Epithelial cell of prostate (primary cell): ENCODE results near the gene ZDHHC18.
"Not testable (repeated sequence)": the region's sequence is repeated elsewhere in the genome, so short reads cannot be mapped to it uniquely, and the experiment has no call there.

Experiments used
- DNase-seq: peaks from one replicate; pipeline ENCODE4 v3.0.0-alpha.2; 2011; ENCODE audit warnings: low read depth, low spot score
- H3K27ac ChIP-seq: fragments of 450-650 bp; 2 replicates; pipeline ENCODE4 v1.5.1; 2017; ENCODE audit warnings: mild to moderate bottlenecking

ZDHHC18 gene

DNA sequence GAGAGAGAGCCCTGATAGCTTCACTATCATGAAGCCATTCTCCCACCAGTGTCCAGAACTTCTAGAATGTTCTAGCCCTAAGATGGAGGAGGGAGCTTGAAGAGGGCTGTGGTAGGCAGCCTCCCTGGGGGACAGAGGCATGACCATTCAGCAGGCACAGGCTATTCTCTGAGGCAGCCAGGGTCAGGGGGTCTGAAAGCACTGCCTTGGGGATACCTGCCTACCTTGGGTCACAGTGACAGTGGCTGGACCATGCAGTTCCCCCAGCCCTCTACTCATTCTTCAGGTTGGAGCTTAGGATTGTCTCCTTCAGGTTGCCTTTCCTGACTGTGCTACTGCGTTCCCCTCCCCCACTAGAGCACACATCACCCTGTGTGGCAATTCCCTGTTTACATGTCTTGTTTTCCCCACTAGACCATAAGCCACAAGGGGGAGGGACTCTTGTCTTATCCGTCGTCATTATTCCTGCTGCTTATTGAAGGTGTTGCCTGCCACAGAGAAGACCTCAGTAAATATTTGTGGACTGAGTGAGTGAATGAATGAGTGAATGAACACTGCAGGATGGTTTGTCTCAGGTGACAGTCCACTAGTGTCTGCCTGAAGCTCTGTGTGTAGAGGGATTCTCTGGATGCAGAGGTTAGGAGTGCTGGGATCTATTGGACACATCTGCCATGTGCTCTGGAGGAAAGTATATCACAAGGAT lies 5.2 kb downstream of the ZDHHC18 start:
- no peak for DNase-seq
- no peak overlapping the region for H3K27ac ChIP-seq

DNA sequence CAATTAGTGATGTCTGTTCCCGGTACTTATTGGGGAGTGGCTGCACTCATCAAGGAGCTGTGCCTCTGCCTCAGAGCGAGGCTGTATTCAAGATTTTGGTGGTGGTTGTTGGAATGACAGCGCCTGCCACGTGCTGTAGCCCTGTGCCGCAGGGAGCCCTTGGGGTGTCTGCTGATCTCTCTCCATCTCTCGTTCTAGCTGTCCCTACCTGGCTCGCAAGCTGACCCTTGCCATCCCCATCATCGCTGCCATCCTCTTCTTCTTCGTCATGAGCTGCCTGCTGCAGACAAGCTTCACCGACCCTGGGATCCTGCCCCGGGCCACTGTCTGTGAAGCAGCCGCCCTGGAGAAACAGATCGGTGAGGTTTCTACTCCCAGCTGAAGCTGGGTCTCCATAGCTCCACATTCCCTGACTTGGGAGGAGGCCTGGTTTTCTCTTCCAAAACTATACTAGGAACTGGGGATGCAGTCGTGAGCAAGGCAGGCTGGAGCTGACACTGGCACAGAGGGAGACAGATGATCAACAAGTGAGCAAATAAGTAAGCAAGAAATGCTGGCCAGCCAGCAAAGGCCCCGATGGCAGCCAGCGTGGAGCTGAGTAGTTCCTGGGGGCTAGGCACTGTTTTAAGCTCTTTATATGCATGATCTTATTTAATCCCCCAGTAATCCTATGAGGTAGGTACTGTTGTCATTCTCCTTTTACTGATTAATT lies 5.9 kb downstream of the ZDHHC18 start:
- H3K27ac ChIP-seq: no peak overlapping the region

DNA sequence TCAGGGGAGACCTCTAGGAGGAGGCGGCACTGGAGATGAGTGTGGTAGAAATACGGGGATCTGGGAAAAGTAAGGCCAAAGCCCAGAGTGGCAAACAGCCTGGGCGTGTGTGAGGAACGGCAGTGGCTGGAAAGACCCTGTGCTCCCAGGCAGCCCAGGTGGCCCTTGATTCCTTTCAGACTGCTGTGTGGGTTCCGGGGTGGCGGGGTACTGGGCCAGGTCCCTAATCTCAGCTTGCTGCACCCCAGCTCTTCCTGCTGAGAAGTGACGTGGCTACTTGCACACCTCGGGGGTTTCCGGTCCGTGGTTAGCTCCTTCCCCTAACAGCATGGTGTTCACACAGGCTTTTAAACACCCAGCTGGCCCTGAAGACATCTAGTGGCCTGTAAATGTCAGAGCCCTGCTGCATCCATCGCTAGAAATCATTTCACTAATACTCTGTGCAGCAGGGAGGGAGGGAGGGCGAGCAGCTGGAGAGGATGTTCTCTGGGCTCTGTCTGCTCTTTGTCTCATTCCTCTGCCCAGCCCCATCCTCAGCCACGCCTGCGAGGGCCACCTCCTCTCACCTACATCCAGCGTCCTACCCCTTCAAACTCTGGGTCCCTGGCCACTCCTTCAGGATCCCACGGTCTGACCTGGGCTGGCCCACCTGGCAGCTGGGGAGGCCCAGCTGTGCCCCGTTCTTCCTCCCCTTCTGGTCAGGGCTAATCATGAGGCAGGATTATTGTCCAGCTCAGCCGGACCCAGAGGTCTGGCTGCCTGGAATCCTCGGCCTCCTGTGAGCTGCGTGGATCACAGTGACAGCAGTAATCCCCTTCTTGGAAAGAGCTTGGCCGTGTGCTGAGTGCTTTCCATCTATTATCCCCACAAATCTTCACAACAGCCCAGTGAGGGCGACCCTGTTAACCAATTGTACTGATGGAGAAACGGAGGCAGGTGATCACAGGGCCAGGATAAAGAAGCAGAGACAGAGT lies 7.2 kb downstream of the ZDHHC18 start:
- no peak overlapping the region for H3K27ac ChIP-seq
- DNase-seq: no peak

More for the DNA sequence above, 5.9 kb downstream of the ZDHHC18 start:
- no peak for DNase-seq

DNA sequence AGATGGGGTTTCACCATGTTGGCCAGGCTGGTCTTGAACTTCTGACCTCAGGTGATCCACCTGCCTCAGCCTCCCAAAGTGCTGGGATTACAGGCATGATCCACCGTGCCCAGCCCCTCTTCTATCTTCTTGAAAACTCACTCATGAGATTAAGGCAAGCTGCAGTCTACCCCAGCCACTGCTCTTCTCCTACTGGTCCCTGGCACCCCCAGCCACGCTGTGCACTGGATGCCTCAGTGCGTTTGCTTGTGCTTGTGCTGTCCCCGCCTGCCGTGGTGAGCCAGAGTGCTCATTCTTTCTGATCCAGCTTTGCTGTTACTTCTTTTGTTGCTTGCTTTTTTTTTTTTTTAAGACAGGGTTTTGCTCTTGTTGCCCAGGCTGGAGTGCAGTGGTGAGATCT lies 11.2 kb downstream of the ZDHHC18 start:
- H3K27ac ChIP-seq, DNase-seq: not testable (repeated sequence)

DNA sequence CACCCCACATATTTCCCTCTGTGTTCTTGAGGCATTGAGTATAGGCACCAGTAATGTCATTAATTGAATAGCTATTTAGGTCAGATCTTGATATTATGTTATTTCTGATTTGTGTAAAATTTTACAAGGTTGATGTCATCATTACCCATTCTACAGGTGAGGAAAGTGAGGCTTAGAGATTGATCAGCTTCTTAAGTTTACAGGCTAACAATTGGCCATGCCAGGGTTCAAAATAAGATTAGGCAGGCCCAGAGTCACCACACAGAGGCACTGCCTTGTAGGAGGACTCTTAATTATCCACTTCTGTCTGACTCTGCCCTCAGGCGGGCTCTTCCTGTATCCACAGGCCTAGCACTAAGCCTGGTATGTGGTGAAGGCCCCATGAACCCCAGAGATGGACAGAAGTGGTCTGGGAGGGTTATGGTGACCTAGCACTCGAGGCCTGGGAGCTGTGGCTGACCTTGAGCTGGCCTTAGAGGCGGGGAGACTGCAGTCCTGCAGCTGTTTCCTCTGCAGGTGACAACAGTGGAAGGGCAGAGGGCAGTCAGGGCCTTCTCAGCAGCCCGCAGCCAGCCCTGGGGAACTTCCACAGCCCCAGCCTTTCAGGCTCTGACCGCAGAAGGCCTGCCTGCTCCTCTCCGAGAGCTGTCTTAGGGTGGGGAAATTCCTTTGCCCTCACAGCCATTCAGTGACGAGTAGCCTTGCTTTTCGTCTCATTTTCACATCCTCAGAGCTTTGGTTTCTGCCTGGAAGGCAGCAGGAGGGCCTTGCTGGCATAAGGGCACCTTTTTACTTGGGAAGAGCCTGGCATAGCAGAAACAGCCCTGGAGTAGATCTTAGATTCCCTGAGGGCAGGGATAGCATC lies 12.2 kb downstream of the ZDHHC18 start:
- DNase-seq: no peak
- no peak overlapping the region for H3K27ac ChIP-seq

DNA sequence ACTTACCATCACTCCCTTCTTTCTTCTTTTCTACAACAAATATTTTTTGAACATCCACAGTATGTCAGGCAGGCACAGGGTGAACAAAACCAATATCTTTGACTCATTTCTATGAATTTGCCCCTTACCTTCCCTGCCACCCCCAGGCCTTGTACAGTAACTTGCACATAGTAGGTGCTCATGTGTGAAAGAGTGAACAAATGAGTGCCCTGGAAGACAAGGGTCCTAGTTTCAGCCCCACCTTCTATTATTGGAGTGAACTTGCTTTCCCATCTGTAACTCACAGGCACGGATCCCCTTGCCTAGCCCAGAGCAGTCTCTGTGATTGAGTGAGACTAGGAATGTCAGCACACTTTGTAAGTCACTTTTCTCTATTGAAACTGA lies 12.8 kb downstream of the ZDHHC18 start:
- H3K27ac ChIP-seq: no peak overlapping the region
- DNase-seq: no peak

DNA sequence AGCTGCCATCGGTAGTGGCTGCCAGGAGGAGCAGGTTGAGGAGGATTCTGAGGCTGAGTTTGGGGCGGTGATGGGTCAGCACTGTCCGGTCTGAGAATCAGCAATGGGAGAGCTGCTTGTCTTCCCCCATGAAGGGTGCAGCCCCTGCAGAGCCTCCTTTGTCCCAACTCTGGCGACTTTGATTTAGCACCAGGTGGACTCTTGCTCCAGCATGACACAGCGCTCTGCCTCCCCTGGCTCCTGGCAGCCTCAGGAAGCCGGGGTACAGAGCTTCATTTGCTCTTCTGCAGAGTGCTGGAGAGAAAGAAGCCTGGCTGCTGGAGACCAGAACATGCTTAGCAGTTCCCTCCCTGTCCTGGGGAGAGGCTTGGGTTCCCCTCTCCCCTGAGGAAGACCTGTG lies 13.3 kb downstream of the ZDHHC18 start:
- H3K27ac ChIP-seq: no peak overlapping the region
- DNase-seq: no peak

DNA sequence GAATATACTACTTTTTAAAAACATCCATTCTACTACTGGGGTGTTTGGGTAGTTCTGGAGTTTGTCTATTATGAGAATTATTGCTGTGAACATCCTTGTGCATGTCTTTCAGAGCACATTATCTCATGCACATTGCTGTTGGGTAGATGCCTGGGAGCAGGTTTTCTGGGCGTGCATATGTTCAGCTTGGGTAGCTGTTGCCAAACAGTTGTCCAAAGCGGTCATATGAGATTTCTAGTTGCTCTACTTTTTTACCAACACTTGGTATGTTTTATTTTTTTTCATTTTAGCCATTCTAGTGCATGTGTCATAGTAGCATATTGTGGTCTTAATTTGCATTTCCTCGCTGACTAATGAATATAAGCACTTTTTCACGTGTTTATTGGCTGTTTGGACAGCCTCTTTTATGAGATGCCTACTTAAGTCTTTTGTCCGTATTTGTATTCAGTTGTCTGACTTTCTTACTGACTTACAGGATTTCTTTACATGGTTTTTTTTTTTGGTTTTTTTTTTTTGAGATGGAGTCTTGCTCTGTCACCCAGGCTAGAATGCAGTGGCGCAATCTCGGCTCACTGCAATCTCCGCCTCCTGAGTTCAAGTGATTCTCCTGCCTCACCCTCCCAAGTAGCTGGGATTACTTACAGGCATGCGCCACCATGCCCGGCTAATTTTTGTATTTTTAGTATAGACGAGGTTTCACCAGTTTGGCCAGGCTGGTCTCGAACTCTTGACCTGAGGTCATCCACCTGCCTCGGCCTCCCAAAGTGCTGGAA lies 18.1 kb downstream of the ZDHHC18 start:
- no peak for DNase-seq
- H3K27ac ChIP-seq: no peak overlapping the region

DNA sequence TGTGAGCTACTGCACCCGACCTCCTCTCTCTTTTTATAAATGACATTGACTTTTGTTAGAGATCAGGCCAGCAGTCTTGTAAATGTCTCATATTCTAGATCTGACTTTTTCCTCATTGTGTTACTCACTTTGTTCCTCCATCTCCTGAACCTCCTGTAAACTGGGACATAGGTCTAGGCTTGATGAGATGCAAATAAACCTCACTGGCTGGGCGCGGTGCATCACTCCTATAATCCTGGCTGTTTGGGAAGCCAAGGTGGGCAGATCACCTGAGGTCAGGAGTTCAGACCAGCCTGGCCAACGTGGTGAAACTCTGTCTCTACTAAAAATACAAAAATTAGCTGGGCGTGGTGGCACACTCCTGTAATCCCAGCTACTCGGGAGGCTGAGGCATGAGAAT lies 21.3 kb downstream of the ZDHHC18 start:
- peak overlapping the region; percentile 99 for H3K27ac ChIP-seq
- DNase-seq: not testable (repeated sequence)

DNA sequence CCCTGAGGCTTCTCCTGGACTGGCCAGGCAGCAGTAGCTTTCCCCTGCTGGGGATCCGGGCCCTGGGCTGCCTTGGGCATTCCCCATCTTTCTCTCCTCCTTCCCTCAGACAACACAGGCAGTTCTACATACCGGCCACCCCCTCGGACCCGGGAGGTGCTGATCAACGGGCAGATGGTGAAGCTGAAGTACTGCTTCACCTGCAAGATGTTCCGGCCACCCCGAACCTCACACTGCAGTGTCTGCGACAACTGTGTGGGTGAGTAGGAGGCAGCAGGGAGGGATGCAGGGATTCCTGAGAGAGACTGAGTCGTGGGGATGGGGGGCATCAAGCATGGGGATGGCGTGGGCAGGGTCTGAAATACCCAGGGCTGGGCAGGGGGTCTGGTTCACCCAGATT lies 22.0 kb downstream of the ZDHHC18 start:
- peak overlapping the region; percentile 99 for H3K27ac ChIP-seq
- DNase-seq: no peak

DNA sequence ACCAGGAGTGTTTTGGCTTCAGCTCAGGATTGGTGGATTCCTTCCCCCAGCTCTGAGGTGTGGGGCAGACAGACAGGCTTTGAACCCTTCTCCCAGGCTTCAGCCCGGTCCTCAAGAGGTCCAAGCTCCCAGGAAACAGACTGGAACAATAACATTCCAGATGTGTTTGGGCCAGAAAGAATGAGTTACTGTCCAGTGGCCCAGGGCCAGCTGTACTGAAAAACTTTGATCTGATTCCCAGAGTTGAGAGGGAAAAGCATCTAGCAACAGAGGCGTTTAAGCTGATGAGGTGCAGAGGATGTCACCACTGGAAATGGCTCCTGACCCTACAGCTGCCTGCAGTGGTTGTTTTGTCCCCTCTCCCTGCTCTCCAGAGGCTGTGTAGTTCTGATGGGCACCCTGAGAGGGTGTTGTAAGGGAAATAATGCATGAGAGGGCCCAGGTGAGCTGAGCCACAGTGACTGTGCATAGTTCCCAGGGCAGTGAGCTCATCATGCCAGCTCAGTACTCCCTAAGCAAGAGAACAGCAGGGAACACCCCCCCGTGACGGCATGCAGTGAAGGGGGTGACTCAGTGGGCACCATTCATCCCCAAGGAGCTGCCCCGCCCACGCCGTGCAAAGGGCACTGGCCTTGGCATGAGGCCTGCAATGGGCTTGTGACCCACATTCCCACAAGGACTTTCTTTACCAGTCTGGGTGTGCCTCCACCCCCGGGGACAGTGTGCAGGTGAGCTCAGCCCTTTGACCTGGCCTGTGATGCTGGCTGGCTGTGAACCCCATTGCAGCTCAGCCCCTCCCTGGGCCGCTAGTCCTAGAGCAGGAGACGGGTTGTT lies 22.7 kb downstream of the ZDHHC18 start:
- H3K27ac ChIP-seq: peak overlapping the region; percentile 99
- DNase-seq: peak; percentile 97

DNA sequence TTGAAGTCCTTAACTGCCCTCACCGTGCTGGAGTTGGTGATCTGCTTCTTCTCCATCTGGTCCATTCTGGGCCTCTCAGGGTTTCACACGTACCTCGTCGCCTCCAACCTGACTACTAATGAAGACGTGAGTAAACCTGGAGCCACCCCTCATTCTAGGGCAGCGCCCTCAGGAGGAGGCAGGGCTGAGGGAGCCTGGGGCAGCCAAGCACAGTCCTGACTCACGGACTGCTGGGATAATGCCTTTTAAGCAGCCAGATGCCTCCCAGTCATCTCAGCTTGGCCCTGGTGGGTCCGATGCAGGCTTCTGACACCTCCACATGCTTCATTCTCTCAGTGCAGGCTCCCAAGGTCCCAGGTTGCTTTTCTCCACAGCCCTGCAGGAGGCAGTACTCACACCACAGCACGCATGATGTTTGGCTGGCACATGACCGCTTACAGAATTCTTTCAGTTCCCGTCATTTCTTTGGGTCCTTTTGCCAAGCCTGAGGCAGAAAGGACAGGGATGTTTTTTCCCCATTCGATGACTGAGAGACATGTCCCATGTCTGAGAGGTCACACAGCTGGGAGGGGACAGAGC lies 24.7 kb downstream of the ZDHHC18 start:
- no peak for DNase-seq
- peak overlapping the region; percentile 99 for H3K27ac ChIP-seq

DNA sequence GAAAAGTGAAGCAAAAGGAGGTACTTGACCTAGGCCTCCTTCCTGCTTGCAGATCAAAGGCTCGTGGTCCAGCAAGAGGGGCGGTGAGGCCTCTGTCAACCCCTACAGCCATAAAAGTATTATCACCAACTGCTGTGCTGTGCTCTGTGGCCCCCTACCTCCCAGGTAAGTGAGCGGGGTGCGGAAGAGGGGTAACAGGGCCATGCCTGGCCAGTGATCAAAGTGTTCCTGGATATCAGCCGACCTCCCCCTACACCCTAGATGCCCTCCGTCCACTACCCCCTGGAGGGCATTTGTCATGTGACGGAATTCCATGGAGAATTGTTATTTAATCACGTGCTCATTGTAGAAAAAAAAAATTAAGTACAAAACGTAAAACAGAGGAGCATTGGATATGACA lies 26.2 kb downstream of the ZDHHC18 start:
- no peak for DNase-seq
- peak overlapping the region; percentile 99 for H3K27ac ChIP-seq

DNA sequence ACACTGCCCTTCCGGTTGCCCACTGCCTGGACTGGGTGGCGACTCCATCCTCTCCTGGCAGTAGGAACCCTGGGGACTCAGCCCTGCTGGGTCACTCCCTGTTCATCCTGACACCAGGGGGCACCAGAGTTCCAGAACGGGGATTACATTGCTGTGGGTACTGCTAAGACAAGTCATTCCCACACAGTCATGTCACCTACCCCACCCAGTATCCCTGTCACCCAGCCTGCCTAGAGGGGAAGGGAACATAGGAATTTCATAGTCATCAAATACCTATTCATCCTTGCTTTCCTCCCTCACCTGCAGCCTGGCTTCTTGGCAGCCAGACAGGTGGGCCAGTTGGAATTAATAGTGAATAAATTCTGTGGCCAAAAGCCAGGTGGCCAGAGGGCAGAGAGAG lies 26.7 kb downstream of the ZDHHC18 start:
- peak overlapping the region; percentile 99 for H3K27ac ChIP-seq
- DNase-seq: peak; percentile 87

DNA sequence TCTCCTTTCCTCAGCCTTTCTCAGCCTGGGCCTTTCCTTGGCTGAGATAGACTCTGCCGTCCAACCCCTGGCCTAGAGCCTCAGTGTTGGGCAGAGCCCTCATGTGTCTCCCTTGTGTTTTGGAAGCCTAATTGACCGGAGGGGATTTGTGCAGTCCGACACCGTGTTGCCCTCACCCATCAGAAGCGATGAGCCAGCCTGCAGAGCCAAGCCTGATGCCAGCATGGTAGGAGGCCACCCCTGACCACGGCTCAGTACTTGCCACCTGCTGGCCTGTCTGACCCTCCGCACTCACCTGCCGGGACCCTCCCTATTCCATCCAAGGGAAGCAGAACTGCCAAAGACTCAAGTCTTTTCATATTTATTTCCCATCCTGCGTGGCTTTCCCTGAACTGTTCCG lies 27.1 kb downstream of the ZDHHC18 start:
- DNase-seq: no peak
- H3K27ac ChIP-seq: peak overlapping the region; percentile 99

DNA sequence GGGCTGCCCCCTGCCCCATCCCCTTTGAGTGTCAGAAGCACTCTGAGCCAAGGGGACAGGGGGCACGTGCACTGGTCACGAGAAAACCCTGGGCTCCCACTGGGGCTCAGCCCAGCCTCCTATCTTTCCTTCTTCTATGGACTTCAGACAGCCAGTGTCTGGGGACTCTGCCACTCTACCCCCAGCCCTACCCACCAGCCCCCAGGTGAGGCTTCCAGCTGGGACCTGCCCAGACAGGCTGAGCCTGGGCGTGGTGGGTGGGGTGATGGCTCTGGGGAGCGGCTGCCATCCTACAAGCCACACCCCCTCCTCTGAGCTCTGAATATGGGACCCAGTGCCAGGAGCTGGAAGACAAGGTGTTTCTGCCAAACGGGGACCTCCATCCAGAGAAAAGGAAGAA lies 28.4 kb downstream of the ZDHHC18 start:
- no peak for DNase-seq
- H3K27ac ChIP-seq: peak overlapping the region; percentile 99

DNA sequence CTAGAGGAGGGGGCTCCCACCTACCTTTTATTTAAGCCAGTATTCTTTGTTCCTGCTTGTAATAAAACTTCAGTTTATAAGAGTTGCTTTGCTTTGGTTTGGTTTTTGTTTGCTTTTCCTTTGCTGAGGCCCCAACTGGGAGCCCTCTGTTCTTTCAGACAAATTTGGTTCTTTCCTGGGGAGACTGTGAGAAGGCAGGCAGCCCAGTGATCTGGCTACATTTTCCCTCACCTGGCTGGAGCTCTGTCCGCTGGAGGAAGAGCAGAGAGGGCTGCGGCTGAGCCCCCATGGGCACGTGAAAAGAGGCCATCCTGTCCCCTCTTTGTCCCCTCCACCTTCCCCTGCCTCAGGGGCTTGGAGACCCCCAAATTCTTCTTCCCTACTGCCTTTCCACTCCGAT lies 29.1 kb downstream of the ZDHHC18 start:
- no peak for DNase-seq
- peak overlapping the region; percentile 99 for H3K27ac ChIP-seq

DNA sequence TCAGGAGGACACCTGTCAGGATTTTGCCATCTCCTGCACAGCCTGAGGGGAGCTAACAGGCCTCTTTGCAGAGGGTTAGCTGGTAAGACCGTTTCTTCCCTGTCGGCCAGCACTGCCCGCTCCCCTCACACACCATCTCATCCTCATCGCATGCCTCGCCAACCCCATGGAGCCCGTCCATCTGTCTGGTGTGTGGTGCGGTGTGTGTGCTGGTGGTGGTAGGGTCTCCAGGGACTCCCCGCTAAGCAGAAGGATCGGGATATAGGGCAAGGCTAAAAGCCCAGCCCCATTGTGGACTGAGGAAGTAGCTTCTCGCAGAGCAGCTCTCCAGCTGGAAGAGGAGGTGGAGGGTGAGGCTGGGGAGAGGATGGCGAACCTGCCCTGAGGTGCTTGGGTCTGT lies 29.7 kb downstream of the ZDHHC18 start:
- peak overlapping the region; percentile 99 for H3K27ac ChIP-seq
- no peak for DNase-seq
